HG02973 (cell line): ENCODE measurements around the gene PRKAB1.
"Not testable (repeated sequence)": the region's sequence is repeated elsewhere in the genome, so short reads cannot be mapped to it uniquely, and the experiment has no call there.

Experiments
- ATAC-seq: cut with Tn5 transposase; IDR thresholded peaks from one replicate; pipeline ENCODE4 v1.9.1; 2021; ENCODE audit warnings: moderate library complexity; ENCODE audit not compliant: unreplicated experiment

The PRKAB1 gene

GRCh38 chr12:119667577-119668323 is at the start of gene PRKAB1:
TSS of gene PRKAB1 (plus strand) at chr12:119668133. CDS start at chr12:119668245, 112 bp downstream.
- ATAC-seq: peak; percentile 94

GRCh38 chr12:119618328-119618896 is 49.5 kb upstream of the PRKAB1 start:
- ATAC-seq: not testable (repeated sequence)

GRCh38 chr12:119620490-119620889 is 47.4 kb upstream of the PRKAB1 start:
- ATAC-seq: no peak

GRCh38 chr12:119621878-119622277 is 46.1 kb upstream of the PRKAB1 start:
- no peak for ATAC-seq

GRCh38 chr12:119624966-119625365 is 43.0 kb upstream of the PRKAB1 start:
- no peak for ATAC-seq

GRCh38 chr12:119627019-119627643 is 40.8 kb upstream of the PRKAB1 start:
- no peak for ATAC-seq

- ATAC-seq: no peak
Measured at GRCh38 chr12:119627686-119628085, 40.2 kb upstream of the PRKAB1 start.

GRCh38 chr12:119630223-119630780 is 37.6 kb upstream of the PRKAB1 start:
- ATAC-seq: no peak

GRCh38 chr12:119630962-119631550 is 36.9 kb upstream of the PRKAB1 start:
- ATAC-seq: no peak

GRCh38 chr12:119631930-119632678 is 35.8 kb upstream of the PRKAB1 start:
- no peak for ATAC-seq

- ATAC-seq: no peak
Measured at GRCh38 chr12:119634743-119635142, 33.2 kb upstream of the PRKAB1 start.

GRCh38 chr12:119642986-119643385 is 24.9 kb upstream of the PRKAB1 start:
- no peak for ATAC-seq

- no peak for ATAC-seq
Measured at GRCh38 chr12:119644930-119645329, 23.0 kb upstream of the PRKAB1 start.

- ATAC-seq: no peak
Measured at GRCh38 chr12:119645535-119646059, 22.3 kb upstream of the PRKAB1 start.

- no peak for ATAC-seq
Measured at GRCh38 chr12:119649202-119649808, 18.6 kb upstream of the PRKAB1 start.

- no peak for ATAC-seq
Measured at GRCh38 chr12:119652665-119653064, 15.3 kb upstream of the PRKAB1 start.

- not testable (repeated sequence) for ATAC-seq
Measured at GRCh38 chr12:119657001-119657400, 10.9 kb upstream of the PRKAB1 start.

GRCh38 chr12:119658166-119658565 is 9.8 kb upstream of the PRKAB1 start:
- not testable (repeated sequence) for ATAC-seq

- peak; percentile 63 for ATAC-seq
Measured at GRCh38 chr12:119659289-119659897, 8.5 kb upstream of the PRKAB1 start.

GRCh38 chr12:119660076-119660475 is 7.9 kb upstream of the PRKAB1 start:
- ATAC-seq: no peak
